GM19328 (cell line): ENCODE measurements around the gene EXOC6B.
"Not testable (repeated sequence)": the region's sequence is repeated elsewhere in the genome, so short reads cannot be mapped to it uniquely, and the experiment has no call there.

ENCODE experiments used
- ATAC-seq: cut with Tn5 transposase; IDR thresholded peaks from one replicate; pipeline ENCODE4 v1.9.1; 2021; ENCODE audit warnings: mild to moderate bottlenecking, moderate library complexity; ENCODE audit not compliant: unreplicated experiment

EXOC6B gene

GRCh38 chr2:72619626-72620025, 206.2 kb downstream of the EXOC6B start:
- no peak for ATAC-seq

GRCh38 chr2:72613931-72614330, 211.9 kb downstream of the EXOC6B start:
- ATAC-seq: no peak

- no peak for ATAC-seq
These were observed 213.1 kb downstream of the EXOC6B start for GRCh38 chr2:72612614-72613160.

- no peak for ATAC-seq
These were observed 218.6 kb downstream of the EXOC6B start for GRCh38 chr2:72607189-72607588.

GRCh38 chr2:72605836-72606442, 219.9 kb downstream of the EXOC6B start:
- no peak for ATAC-seq

GRCh38 chr2:72604468-72604867, 221.4 kb downstream of the EXOC6B start:
- no peak for ATAC-seq

GRCh38 chr2:72603481-72603880, 222.4 kb downstream of the EXOC6B start:
- ATAC-seq: no peak

- ATAC-seq: no peak
These were observed 223.1 kb downstream of the EXOC6B start for GRCh38 chr2:72602711-72603110.

- no peak for ATAC-seq
These were observed 223.7 kb downstream of the EXOC6B start for GRCh38 chr2:72602095-72602494.

GRCh38 chr2:72583836-72584235, 242.0 kb downstream of the EXOC6B start:
- not testable (repeated sequence) for ATAC-seq

GRCh38 chr2:72583376-72583775, 242.5 kb downstream of the EXOC6B start:
- ATAC-seq: no peak

GRCh38 chr2:72581560-72582181, 244.2 kb downstream of the EXOC6B start:
- ATAC-seq: no peak

GRCh38 chr2:72579591-72580180, 246.1 kb downstream of the EXOC6B start:
- peak; percentile 52 for ATAC-seq

- no peak for ATAC-seq
These were observed 249.0 kb downstream of the EXOC6B start for GRCh38 chr2:72576861-72577260.

GRCh38 chr2:72576459-72576858, 249.4 kb downstream of the EXOC6B start:
- ATAC-seq: no peak

- ATAC-seq: no peak
These were observed 250.9 kb downstream of the EXOC6B start for GRCh38 chr2:72574886-72575285.

- ATAC-seq: no peak
These were observed 252.6 kb downstream of the EXOC6B start for GRCh38 chr2:72573232-72573631.

- ATAC-seq: no peak
These were observed 253.3 kb downstream of the EXOC6B start for GRCh38 chr2:72572501-72572900.

GRCh38 chr2:72570413-72570812, 255.4 kb downstream of the EXOC6B start:
- no peak for ATAC-seq

- ATAC-seq: no peak
These were observed 263.2 kb downstream of the EXOC6B start for GRCh38 chr2:72562451-72563153.

- no peak for ATAC-seq
These were observed 264.1 kb downstream of the EXOC6B start for GRCh38 chr2:72561621-72562318.
